HCT116 (cell line): Measurements from ENCODE around the gene MAP4K1. TPM values are rescaled to one million over a fixed set of nuclear protein-coding genes. Genes with fewer than 3 reads are reported as not detected.

Experiments
- ATAC-seq: fragments of 200-7000 bp; cut with Tn5 transposase; 2 replicates; pipeline ENCODE4 v1.9.1; 2020; ENCODE audit warnings: mild to moderate bottlenecking, moderate library complexity
- BruUV-seq: library from RNA; stranded (reverse); fragments of 400-500 nt; replicated peaks from 2 replicates; lab custom pipeline; 2021; lab: Mats Ljungman, UMichigan
- CTCF ChIA-PET: fragments of 300-600 bp; sonication (Branson Sonifier 250); formaldehyde crosslinking; loops from one replicate; lab custom pipeline; 2021; ENCODE audit warnings: antibody characterized with exemption; lab: Charles Lee
- POLR2A ChIA-PET: fragments of 300-600, 350-600 bp; sonication (Branson Sonifier 250); formaldehyde crosslinking; loops from one replicate; lab custom pipeline; 2021; ENCODE audit warnings: antibody characterized with exemption; lab: Charles Lee
- RAD21 ChIA-PET, 2 experiments: fragments of 300-600 bp; sonication (Branson Sonifier 250); formaldehyde crosslinking; loops; one replicate each; lab custom pipeline; 2023; ENCODE audit warnings: low total read pairs in 2 of 2; ENCODE audit not compliant: uncharacterized antibody in 2 of 2, unreplicated experiment in 2 of 2, low non-redundant PET in 1 of 2; lab: Charles Lee
- DNase-seq: peaks from one replicate; pipeline ENCODE4 v3.0.0-alpha.2; 2010; ENCODE audit warnings: low read depth, low spot score
- H2AFZ ChIP-seq: fragments of 200-600 bp; shearing (Covaris generic), sonication (generic); 2 replicates; pipeline ENCODE4 v1.6.1; 2017; ENCODE audit warnings: low read depth, mixed run types, mixed read lengths, antibody characterized with exemption, low read length; ENCODE audit not compliant: poor library complexity, severe bottlenecking
- H3K27ac ChIP-seq: 2 replicates; pipeline ENCODE4 v1.5.1; 2012; ENCODE audit warnings: low read depth, low read length
- H3K27me3 ChIP-seq: fragments of 200-600 bp; sonication (generic); 2 replicates; pipeline ENCODE4 v1.6.1; 2016; ENCODE audit warnings: mixed run types, low read length, mixed read lengths; ENCODE audit not compliant: insufficient read depth
- H3K36me3 ChIP-seq, 2 experiments: fragments of 200-500 bp in 1 of 2; fragments of 200-600 bp in 1 of 2; sonication (Bioruptor generic) in 1 of 2; sonication (generic) in 1 of 2; 2 replicates each; pipeline versions ENCODE4 v1.5.1 to v1.6.1; 2014 to 2016; ENCODE audit warnings: low read length in 2 of 2, inconsistent platforms in 1 of 2, mixed read lengths in 1 of 2, mixed run types in 1 of 2; ENCODE audit not compliant: insufficient read depth in 2 of 2, control insufficient read depth in 1 of 2
- H3K4me1 ChIP-seq, 2 experiments: fragments of 200-600 bp in 1 of 2; sonication (generic) in 1 of 2; 2 replicates each; pipeline versions ENCODE4 v1.5.1 to v1.6.1; 2012 to 2017; ENCODE audit warnings: low read length in 2 of 2, inconsistent platforms in 1 of 2, mild to moderate bottlenecking in 1 of 2, mixed read lengths in 1 of 2, mixed run types in 1 of 2, moderate library complexity in 1 of 2; ENCODE audit not compliant: insufficient read depth in 2 of 2, control insufficient read depth in 1 of 2
- H3K4me2 ChIP-seq: fragments of 200-600 bp; sonication (generic); 2 replicates; pipeline ENCODE4 v1.6.1; 2017; ENCODE audit warnings: mixed run types, low read length, mixed read lengths
- H3K4me3 ChIP-seq, 2 experiments: fragments of 200-600 bp in 1 of 2; sonication (generic) in 1 of 2; replicated peaks in 1 of 2; 2 replicates each; pipeline ENCODE4 v1.5.1; 2011 to 2016; ENCODE audit warnings: low read length in 2 of 2, control low read depth in 1 of 2, low read depth in 1 of 2, mild to moderate bottlenecking in 1 of 2, mixed read lengths in 1 of 2, mixed run types in 1 of 2
- H3K79me2 ChIP-seq: fragments of 200-600 bp; sonication (generic); 2 replicates; pipeline ENCODE4 v1.6.1; 2017; ENCODE audit warnings: mild to moderate bottlenecking, mixed run types, low read length, moderate library complexity, mixed read lengths; ENCODE audit not compliant: insufficient read depth
- H3K9ac ChIP-seq: fragments of 200-600 bp; sonication (generic); 2 replicates; pipeline ENCODE4 v1.6.1; 2016; ENCODE audit warnings: low read length, mixed read lengths
- H3K9me2 ChIP-seq: fragments of 200-600 bp; sonication (generic), shearing (Covaris generic); 2 replicates; pipeline ENCODE4 v1.6.1; 2017; ENCODE audit warnings: mixed run types, mild to moderate bottlenecking, moderate library complexity; ENCODE audit not compliant: insufficient read depth
- H3K9me3 ChIP-seq, 2 experiments: fragments of 200-500 bp in 1 of 2; fragments of 200-600 bp in 1 of 2; sonication (Bioruptor generic) in 1 of 2; sonication (generic) in 1 of 2; 2 replicates each; pipeline ENCODE4 v1.6.1; 2014 to 2017; ENCODE audit warnings: low read length in 2 of 2, mixed read lengths in 2 of 2, inconsistent platforms in 1 of 2, low read depth in 1 of 2, mild to moderate bottlenecking in 1 of 2, mixed run types in 1 of 2, moderate library complexity in 1 of 2; ENCODE audit not compliant: control insufficient read depth in 1 of 2, insufficient read depth in 1 of 2
- H4K20me1 ChIP-seq: fragments of 200-600 bp; sonication (generic), shearing (Covaris generic); 2 replicates; pipeline ENCODE4 v1.6.1; 2017; ENCODE audit warnings: mixed run types, mild to moderate bottlenecking, moderate library complexity; ENCODE audit not compliant: insufficient read depth
- ATF3 ChIP-seq: IDR thresholded peaks from 2 replicates; pipeline ENCODE4 v1.6.1; 2012
- CTCF ChIP-seq, 3 experiments: fragments of 200-600 bp in 1 of 3; sonication (generic) in 1 of 3; IDR thresholded peaks in 2 of 3; conservative IDR thresholded peaks in 1 of 3; 2 replicates each; pipeline ENCODE4 v1.5.1; 2012 to 2017; ENCODE audit warnings: low read depth in 2 of 3, low read length in 2 of 3, antibody characterized with exemption in 1 of 3, borderline replicate concordance in 1 of 3, control low read depth in 1 of 3, mild to moderate bottlenecking in 1 of 3, mixed read lengths in 1 of 3, mixed run types in 1 of 3, moderate library complexity in 1 of 3; ENCODE audit not compliant: insufficient read depth in 1 of 3
- EGR1 ChIP-seq: IDR thresholded peaks from 2 replicates; pipeline ENCODE4 v1.6.1; 2012; ENCODE audit warnings: low read depth
- ELF1 ChIP-seq: IDR thresholded peaks from 2 replicates; pipeline ENCODE4 v1.6.1; 2012; ENCODE audit warnings: low read depth, borderline replicate concordance
- EZH2 ChIP-seq: fragments of 200-600 bp; sonication (generic); IDR thresholded peaks from 2 replicates; pipeline ENCODE4 v1.6.1; 2017; ENCODE audit warnings: antibody characterized with exemption, mixed run types
- EZH2phosphoT487 ChIP-seq: fragments of 200-600 bp; IDR thresholded peaks from 2 replicates; pipeline ENCODE4 v1.6.1; 2018; ENCODE audit warnings: antibody characterized with exemption, borderline replicate concordance
- FOSL1 ChIP-seq: IDR thresholded peaks from 2 replicates; pipeline ENCODE4 v1.6.1; 2012; ENCODE audit warnings: low read depth
- JUND ChIP-seq: IDR thresholded peaks from 2 replicates; pipeline ENCODE4 v1.6.1; 2012
- MAX ChIP-seq: IDR thresholded peaks from 2 replicates; pipeline ENCODE4 v1.6.1; 2012
- POLR2A ChIP-seq: IDR thresholded peaks from 2 replicates; pipeline ENCODE4 v1.7.0; 2011; ENCODE audit warnings: borderline replicate concordance; ENCODE audit not compliant: insufficient read depth, insufficient read length; ENCODE audit errors: extremely low read depth
- RAD21 ChIP-seq: IDR thresholded peaks from 2 replicates; pipeline ENCODE4 v1.6.1; 2012; ENCODE audit warnings: low read depth, mild to moderate bottlenecking
- REST ChIP-seq: IDR thresholded peaks from 2 replicates; pipeline ENCODE4 v1.6.1; 2012; ENCODE audit warnings: low read depth
- SIN3A ChIP-seq: IDR thresholded peaks from 2 replicates; pipeline ENCODE4 v1.6.1; 2012; ENCODE audit warnings: low read depth
- SP1 ChIP-seq: IDR thresholded peaks from 2 replicates; pipeline ENCODE4 v1.6.1; 2012; ENCODE audit warnings: low read depth
- SRF ChIP-seq: IDR thresholded peaks from 2 replicates; pipeline ENCODE4 v1.6.1; 2012; ENCODE audit warnings: low read depth
- TCF7L2 ChIP-seq: IDR thresholded peaks from 2 replicates; pipeline ENCODE4 v1.7.0; 2011; ENCODE audit warnings: borderline replicate concordance, inconsistent platforms; ENCODE audit not compliant: insufficient read depth, insufficient read length; ENCODE audit errors: extremely low read depth
- YY1 ChIP-seq: IDR thresholded peaks from 2 replicates; pipeline ENCODE4 v1.6.1; 2011; ENCODE audit warnings: low read length, low read depth, moderate library complexity, mild to moderate bottlenecking; ENCODE audit not compliant: insufficient replicate concordance; ENCODE audit errors: extremely low read depth
- ZBTB33 ChIP-seq: IDR thresholded peaks from 2 replicates; pipeline ENCODE4 v1.6.1; 2011; ENCODE audit warnings: mild to moderate bottlenecking, low read length, moderate library complexity; ENCODE audit not compliant: insufficient replicate concordance; ENCODE audit errors: extremely low read depth
- ZFX ChIP-seq: fragments of 450-650 bp; IDR thresholded peaks from 2 replicates; pipeline ENCODE4 v1.6.1; 2017
- ZNF274 ChIP-seq: fragments of 200-500 bp; sonication (Bioruptor generic); IDR thresholded peaks from 2 replicates; pipeline ENCODE4 v1.6.1; 2014; ENCODE audit warnings: mild to moderate bottlenecking, low read depth, low read length, inconsistent platforms
- intact Hi-C: fragments of 100-400 bp; cut with micrococcal nuclease; formaldehyde crosslinking; loops from 2 replicates; pipeline ENCODE4 v1.10.0; 2022
- total RNA-seq: library from RNA; stranded (reverse); gene quantifications from one replicate; pipeline ENCODE4 v1.2.1, GENCODE V29; 2021; ENCODE audit not compliant: unreplicated experiment

The MAP4K1 gene
- total RNA-seq, 1 experiment from 2014 or later = 9.1 TPM

- RAD21 ChIA-PET = no interaction called here
- Histone ChIP-seq H3K79me2 (no peaks in the 10 kb centered on the region), H3K9me2 (no peaks in the 10 kb centered on the region), H3K9ac (no peak overlapping the region), H3K4me1 (peaks cover 10 to 26% of the 10 kb centered on the region in 2 experiments), H2AFZ (no peak overlapping the region), H3K9me3 (no peaks in the 10 kb centered on the region), H3K27me3 (no peaks in the 10 kb centered on the region), H3K4me3 (no peak overlapping the region), H4K20me1 (no peaks in the 10 kb centered on the region), H3K36me3 (no peaks in the 10 kb centered on the region), H3K4me2 (no peak overlapping the region), H3K27ac (no peak overlapping the region)
- intact Hi-C loops = no loop called here
- CTCF ChIA-PET = interaction anchor here (1.4 kb wide), 1 partner anchor 145 kb away, joined by 3 read pairs; the partner anchor contains the start of gene FAM98C
- POLR2A ChIA-PET = no interaction called here
- no peak for DNase-seq
- no peak for ATAC-seq
- TF ChIP-seq CTCF (IDR thresholded peaks at IDR 0.05 in 2 of 3, conservative IDR thresholded peaks at IDR 0.05 in 1 of 3; ENCODE audit: borderline replicate concordance in 1 of 3, insufficient read depth in 1 of 3, low read depth in 2 of 3, low read length in 2 of 3) = no peak
- no peak for TF ChIP-seq FOSL1
- TF ChIP-seq ZFX = no peak
- TF ChIP-seq SRF = no peak
- no peak for TF ChIP-seq SIN3A
- no peak for TF ChIP-seq ATF3
- TF ChIP-seq RAD21 = no peak
- TF ChIP-seq POLR2A = no peak
- no peak for TF ChIP-seq SP1
- no peak for TF ChIP-seq EGR1
- TF ChIP-seq JUND = no peak
- no peak for TF ChIP-seq ZBTB33
- TF ChIP-seq MAX = no peak
- no peak for TF ChIP-seq EZH2phosphoT487
- no peak for TF ChIP-seq ELF1
- no peak for TF ChIP-seq EZH2
- TF ChIP-seq YY1 = no peak
- TF ChIP-seq TCF7L2 = no peak
- TF ChIP-seq REST = no peak
- TF ChIP-seq ZNF274 = no peak
- no TSS peak for BruUV-seq
These were observed 70.3 kb downstream of the MAP4K1 start for GRCh38 chr19:38547421-38547820.
